ENCODE results near the gene GCAT.

GCAT gene

DNA sequence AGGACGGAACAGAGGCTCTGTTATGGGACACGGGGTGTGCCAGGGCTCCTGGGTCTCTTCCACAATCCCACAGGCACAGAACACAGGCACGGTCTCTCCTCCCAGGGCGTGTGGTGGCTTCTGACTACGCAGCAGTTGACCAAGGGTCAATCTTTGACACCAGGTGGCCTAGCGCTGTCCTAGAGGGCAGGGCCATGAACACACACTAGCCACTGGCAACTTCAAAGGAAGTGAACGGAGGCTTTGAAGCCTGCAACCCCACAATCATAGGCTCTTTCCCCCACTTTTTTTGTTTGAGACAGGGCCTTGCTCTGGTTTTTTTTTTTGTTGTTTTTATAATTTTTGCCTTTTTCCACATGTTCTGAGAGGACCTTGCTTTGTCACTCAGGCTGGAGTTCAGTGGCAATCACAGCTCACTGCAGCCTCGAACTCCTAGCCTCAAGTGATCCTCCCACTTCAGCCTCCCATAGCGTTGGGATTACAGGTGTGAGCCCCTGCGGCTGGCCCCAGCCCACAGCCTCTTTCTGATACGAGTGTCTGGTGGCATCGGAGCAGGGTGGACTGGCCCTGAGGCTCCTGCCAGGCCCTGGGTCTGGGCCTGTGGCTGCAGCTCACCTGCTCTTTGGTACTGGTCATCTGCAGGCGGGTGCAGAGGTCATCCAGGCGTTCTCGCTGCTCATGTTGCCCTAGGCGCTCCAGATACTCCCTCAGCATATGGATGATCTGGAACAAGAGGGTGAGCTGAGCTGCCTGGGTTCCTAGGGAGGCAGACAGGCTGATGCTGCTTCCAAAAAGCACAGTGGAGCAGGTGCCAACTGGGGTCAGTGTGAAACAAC, 24.5 kb downstream of the GCAT start:
- TF ChIP-seq, protein P1, sequence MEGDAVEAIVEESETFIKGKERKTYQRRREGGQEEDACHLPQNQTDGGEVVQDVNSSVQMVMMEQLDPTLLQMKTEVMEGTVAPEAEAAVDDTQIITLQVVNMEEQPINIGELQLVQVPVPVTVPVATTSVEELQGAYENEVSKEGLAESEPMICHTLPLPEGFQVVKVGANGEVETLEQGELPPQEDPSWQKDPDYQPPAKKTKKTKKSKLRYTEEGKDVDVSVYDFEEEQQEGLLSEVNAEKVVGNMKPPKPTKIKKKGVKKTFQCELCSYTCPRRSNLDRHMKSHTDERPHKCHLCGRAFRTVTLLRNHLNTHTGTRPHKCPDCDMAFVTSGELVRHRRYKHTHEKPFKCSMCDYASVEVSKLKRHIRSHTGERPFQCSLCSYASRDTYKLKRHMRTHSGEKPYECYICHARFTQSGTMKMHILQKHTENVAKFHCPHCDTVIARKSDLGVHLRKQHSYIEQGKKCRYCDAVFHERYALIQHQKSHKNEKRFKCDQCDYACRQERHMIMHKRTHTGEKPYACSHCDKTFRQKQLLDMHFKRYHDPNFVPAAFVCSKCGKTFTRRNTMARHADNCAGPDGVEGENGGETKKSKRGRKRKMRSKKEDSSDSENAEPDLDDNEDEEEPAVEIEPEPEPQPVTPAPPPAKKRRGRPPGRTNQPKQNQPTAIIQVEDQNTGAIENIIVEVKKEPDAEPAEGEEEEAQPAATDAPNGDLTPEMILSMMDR (IDR thresholded peaks at IDR 0.05) = no peak
- Mint-ChIP-seq H3K9me3 (no peaks in the 10 kb centered on the region), H3K36me3 (ENCODE audit: low read depth) (peaks cover 31% of the 10 kb centered on the region), H3K27me3 (ENCODE audit: low read depth, poor library complexity) (peaks cover 6% of the 10 kb centered on the region), H3K4me3 (no peak overlapping the region), H3K27ac (no peak overlapping the region), H3K4me1 (peaks cover under 1% of the 10 kb centered on the region)
- no peak for DNase-seq

GRCh38 chr22:37842015-37842793, 34.5 kb downstream of the GCAT start:
- TF ChIP-seq, protein P1 (IDR thresholded peaks at IDR 0.05) = no peak
- no peak for DNase-seq
- H3K36me3 Mint-ChIP-seq (ENCODE audit: low read depth) = peaks cover 29% of the 10 kb centered on the region
- H3K27me3 Mint-ChIP-seq (ENCODE audit: low read depth, poor library complexity) = peaks cover 4% of the 10 kb centered on the region
- H3K27ac Mint-ChIP-seq = no peak overlapping the region
- peak overlapping the region; percentile 77 for H3K4me3 Mint-ChIP-seq
- peaks cover 10% of the 10 kb centered on the region for H3K4me1 Mint-ChIP-seq
- peaks cover 21% of the 10 kb centered on the region for H3K9me3 Mint-ChIP-seq

DNA sequence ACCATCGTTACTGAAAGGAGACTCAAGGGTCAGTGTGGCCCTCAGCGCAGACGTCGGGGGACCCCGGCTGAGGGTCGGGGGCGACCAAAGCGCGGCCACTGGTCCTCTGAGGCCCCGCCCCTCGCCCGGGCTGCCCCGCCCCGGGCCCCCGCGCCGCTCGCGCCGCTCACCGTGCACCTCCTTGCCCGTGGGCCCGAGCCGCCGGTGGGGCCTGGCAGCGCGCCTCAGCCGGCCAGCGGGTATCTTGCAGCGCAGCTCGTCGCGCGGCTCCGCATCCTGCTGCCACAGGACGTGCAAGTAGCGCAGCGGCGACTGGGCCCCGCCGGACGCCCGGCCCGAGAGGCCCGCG, 36.0 kb downstream of the GCAT start:
- peak overlapping the region; percentile 95 for H3K4me3 Mint-ChIP-seq
- H3K27ac Mint-ChIP-seq = peak overlapping the region; percentile 97
- peaks cover 21% of the 10 kb centered on the region for H3K4me1 Mint-ChIP-seq
- H3K36me3 Mint-ChIP-seq (ENCODE audit: low read depth) = peaks cover 28% of the 10 kb centered on the region
- peaks cover 30% of the 10 kb centered on the region for H3K9me3 Mint-ChIP-seq
- DNase-seq = no peak
- TF ChIP-seq, protein P1 (IDR thresholded peaks at IDR 0.05) = no peak
- peaks cover 5% of the 10 kb centered on the region for H3K27me3 Mint-ChIP-seq (ENCODE audit: low read depth, poor library complexity)

DNA sequence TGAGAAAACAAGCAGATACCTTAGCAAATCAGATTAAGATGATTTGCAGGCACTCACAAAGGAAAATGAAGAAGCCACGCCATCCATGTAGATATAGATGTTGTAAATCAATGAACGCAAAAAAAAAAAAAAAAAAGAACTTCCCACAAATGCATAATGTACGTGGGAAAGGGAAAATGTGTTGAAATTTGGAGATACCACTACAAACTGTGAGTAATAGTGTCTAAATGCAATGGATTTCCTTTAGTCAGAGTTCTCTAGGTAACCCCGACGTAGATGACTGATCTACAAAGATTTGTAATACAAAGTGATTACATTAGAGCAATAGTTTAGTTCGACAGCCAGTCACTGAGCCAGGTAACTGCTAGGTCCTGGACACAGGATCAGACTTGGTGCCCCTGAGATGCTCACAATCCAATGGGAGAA, 37.2 kb downstream of the GCAT start:
- Mint-ChIP-seq H3K36me3 (ENCODE audit: low read depth) (peaks cover 26% of the 10 kb centered on the region), H3K4me1 (peaks cover 31% of the 10 kb centered on the region), H3K27ac (peak overlapping the region; percentile 92), H3K4me3 (peak overlapping the region; percentile 79), H3K27me3 (ENCODE audit: low read depth, poor library complexity) (peaks cover 7% of the 10 kb centered on the region), H3K9me3 (peaks cover 33% of the 10 kb centered on the region)
- no peak for DNase-seq
- TF ChIP-seq, protein P1 (IDR thresholded peaks at IDR 0.05) = no peak

DNA sequence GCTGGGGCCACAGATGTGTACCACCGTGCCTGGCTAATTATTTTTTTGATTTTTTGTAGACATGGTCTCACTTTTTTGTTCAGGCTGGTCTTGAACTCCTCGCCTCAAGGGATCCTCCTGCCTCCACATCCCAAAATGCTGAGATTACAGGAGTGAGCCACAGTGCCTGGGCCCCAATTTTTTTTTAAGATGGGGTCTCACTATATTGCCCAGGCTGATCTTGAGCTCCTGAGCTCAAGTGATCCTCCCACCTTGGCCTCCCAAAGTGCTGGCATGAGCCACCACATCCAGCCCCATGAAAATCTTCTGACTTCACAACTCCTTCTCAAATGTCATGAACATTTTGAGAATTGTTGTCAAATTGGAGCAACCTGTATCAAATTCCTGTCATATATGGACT, 38.7 kb downstream of the GCAT start:
- H3K9me3 Mint-ChIP-seq = peaks cover 33% of the 10 kb centered on the region
- H3K27me3 Mint-ChIP-seq (ENCODE audit: low read depth, poor library complexity) = peaks cover 7% of the 10 kb centered on the region
- TF ChIP-seq, protein P1 (IDR thresholded peaks at IDR 0.05) = no peak

More for the DNA sequence above, 38.7 kb downstream of the GCAT start:
- DNase-seq = no peak
- Mint-ChIP-seq H3K4me3 (no peak overlapping the region), H3K36me3 (ENCODE audit: low read depth) (peaks cover 32% of the 10 kb centered on the region), H3K27ac (no peak overlapping the region), H3K4me1 (peaks cover 46% of the 10 kb centered on the region)
